Stimulated activated CD8-positive, alpha-beta memory T cell treated with anti-CD3 and anti-CD28 coated beads, Interleukin-15, amount 100 ng/mL, for 48 hours (primary cell): ENCODE data around the gene B4GAT1.
"Not testable (repeated sequence)": the region's sequence is repeated elsewhere in the genome, so short reads cannot be mapped to it uniquely, and the experiment has no call there.

Source experiments
- DNase-seq, 2 donors: peaks; one replicate each; pipeline ENCODE4 v3.0.0-alpha.2; 2020; ENCODE audit warnings: low read depth in 2 of 2

The B4GAT1 gene

GRCh38 chr11:66347425-66348276 is at the start of gene B4GAT1:
TSS of gene B4GAT1 (minus strand) at chr11:66347629. CDS start at chr11:66347545, 84 bp downstream.
- DNase-seq: peak; percentile 71 to 72

- DNase-seq: no peak
Observed at GRCh38 chr11:66393954-66394353, 46.5 kb upstream of the B4GAT1 start.

GRCh38 chr11:66391322-66391721 is 43.9 kb upstream of the B4GAT1 start:
- DNase-seq: no peak

- DNase-seq: peak; percentile 41 to 57
Observed at GRCh38 chr11:66388780-66389386, 41.5 kb upstream of the B4GAT1 start.

GRCh38 chr11:66386171-66387069 is 39.0 kb upstream of the B4GAT1 start:
- DNase-seq: peak; percentile 53 to 60

DNA sequence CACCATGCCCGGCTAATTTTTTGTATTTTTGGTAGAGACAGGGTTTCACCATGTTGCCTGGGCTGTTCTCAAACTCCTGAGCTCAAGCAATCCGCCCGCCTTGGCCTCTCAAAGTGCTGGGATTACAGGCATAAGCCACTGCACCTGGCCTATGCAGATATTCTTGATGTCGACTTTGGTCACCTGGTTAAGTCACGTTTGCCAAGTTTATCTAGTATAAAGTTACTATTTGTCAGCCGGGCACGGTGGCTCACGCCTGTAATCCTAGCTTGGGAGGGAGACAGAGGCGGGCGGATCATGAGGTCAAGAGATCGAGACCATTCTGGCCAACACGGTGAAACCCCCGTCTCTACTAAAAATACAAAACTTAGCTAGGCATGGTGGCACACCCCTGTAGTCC is 36.9 kb upstream of the B4GAT1 start:
- DNase-seq: not testable (repeated sequence)

- not testable (repeated sequence) for DNase-seq
Observed at GRCh38 chr11:66380264-66380663, 32.8 kb upstream of the B4GAT1 start.

GRCh38 chr11:66373690-66374287 is 26.4 kb upstream of the B4GAT1 start:
- DNase-seq: not testable (repeated sequence)

DNA sequence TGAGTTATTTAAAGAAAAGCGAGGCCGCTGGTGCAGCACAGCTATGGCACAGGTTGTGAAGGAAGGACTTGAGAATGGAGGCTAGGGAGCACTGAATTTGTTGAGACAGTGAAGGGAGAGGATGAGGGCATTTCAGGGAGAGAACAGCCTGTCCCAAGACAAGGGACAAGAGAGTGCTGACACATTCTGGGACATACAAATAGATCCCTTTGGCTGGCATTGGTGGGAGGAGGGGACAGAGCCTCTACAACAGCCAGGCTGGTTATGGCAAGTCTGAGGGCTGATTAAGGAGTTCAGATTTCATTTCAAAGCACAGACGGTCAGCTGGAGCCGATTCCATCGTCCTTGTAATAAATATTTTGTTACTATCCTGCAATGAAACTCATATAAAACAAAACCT is 25.8 kb upstream of the B4GAT1 start:
- no peak for DNase-seq

DNA sequence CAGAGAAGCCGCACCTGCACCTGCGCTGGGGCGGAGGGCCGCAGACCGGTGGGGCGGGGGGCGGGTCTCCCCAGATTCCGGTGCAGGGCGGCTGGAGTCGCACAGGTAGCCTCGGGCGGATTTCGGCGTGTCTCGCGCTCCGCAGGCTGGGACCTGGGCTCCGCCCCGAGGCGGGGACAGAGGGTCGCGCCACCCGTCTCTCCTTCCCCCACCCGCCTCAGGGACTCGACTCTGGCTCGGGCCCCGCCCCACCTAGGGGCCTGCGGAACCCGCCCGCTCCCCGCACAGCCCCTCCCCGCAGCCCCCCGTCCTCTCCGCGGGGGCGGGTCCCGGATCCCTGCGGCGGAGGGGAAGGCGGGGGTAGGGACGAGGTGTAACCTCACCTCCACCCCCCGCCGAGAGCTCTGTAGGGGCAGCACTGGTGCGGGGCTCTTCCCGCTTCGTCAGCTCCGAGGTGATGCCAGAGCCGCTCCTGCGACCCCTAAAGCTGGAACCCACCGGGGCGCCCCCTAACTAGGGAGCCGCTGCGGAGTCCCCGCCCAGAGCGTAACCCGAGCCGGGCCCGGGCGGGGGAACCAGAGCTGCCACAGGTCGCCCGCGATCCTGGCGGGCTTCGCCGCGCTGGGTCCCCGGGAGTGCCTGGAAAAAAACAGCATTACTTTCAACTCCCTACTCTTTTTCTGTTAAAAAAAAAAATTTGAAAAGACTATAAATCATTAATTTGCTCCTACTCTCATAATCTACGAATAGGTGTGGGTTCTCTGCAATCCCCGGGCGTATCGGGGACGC is 24.4 kb upstream of the B4GAT1 start, which contains the start of gene SLC29A2:
Gene SLC29A2, minus strand, starts transcription at position 134 of the 789 bp plus-strand sequence. CDS start 169 bp downstream, outside the sequence.
- peak; percentile 80 to 82 for DNase-seq

- no peak for DNase-seq
Observed at GRCh38 chr11:66369073-66369894, 21.9 kb upstream of the B4GAT1 start.

GRCh38 chr11:66368484-66368883 is 21.1 kb upstream of the B4GAT1 start:
- DNase-seq: no peak

DNA sequence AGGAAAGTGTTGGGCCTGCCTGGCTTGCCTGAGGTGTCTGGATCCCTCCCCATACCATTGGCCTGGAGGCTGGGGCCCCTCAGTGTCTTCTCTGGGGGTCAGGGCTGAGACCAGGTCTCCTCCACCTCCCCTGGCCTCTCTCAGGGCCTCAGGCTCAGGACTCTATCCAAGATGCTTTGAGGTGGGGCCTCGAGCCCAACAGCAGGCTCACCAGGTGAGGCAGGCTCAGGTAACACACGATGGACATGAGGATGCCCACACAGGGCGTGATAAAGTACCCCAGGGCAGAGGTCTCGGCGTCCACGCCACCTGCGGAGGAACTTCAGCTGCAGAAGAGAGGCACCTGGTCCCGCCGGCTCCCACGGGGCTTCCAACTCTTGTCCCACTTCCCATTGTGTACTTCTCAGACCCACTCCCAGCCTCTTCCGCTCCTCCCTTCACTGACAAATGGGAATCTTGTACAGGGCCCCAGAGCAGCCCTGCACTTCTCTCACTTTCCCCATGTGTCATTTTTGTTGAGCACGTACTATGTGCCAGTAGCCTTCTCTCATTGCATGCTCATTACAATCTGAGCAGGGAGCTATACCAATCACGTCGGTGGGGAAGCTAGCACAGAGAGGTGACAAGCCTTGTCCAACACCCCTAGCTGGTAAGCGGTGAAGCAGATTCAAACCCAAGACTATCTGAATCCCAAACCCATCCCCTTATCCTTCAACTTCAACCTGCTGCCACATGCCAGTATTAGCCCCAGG is 20.3 kb upstream of the B4GAT1 start:
- DNase-seq: no peak

GRCh38 chr11:66366844-66367477 is 19.5 kb upstream of the B4GAT1 start:
- DNase-seq: no peak

DNA sequence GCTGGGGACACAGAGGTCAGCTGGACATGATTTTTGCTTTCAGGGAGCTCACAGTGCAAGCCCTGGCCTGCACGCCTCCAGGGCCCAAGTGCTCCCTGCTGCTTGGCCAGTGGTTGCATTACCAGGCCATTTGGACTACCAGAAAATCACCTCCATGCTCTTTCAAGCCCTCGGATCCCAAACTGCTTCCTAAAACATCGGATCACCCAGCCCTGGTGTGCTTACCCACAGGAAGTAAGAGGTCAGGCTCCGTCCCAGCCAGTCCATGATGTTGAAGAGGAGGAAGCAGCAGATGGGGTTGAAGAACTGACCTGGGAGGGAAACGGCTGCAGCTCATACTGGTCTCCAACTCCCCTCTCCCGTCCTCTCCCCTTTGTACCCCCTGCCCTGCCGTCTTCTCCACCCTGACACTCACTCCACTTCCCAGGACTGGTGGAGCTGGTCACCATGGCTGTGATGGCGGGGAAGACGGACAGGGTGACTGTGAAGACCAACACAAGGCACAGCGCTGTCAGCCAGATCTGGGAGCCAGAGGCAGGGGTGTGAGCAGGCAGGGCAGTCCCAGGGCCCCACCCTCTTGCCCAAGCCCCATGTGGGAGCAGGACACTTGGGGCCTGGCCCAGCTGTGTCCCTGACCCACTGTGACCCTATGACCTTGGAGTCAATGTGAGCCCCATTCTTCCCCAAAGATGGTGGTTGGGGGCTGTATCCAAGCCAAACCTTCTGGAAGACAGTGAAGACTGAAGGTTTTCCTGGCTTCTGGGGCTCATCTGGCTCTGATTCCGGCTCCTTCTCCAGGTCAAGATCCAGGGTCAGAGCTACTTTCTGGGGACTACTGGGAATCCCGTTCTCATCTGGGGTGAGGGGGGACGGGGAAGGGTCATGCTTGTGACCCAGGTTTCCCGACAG is 18.5 kb upstream of the B4GAT1 start:
- no peak for DNase-seq

GRCh38 chr11:66365166-66365565 is 17.7 kb upstream of the B4GAT1 start:
- DNase-seq: no peak

GRCh38 chr11:66363805-66364535 is 16.5 kb upstream of the B4GAT1 start:
- peak; percentile 54 to 63 for DNase-seq
